ENCODE data around the gene MYBPC1. TPM values are rescaled to one million over a fixed set of nuclear protein-coding genes. Genes with fewer than 3 reads are reported as not detected.

The MYBPC1 gene
- total and polyA plus RNA-seq, 2 of the 13 experiments (the other 11 are each of a cell fraction or from before 2014, with no cell fraction given): 0.31 to 0.53 TPM

- TF ChIP-seq DMTF1 (CRISPR knock-in tag; IDR thresholded peaks at IDR 0.05) (no peak), ZNF501 (CRISPR knock-in tag; IDR thresholded peaks at IDR 0.05) (peak; percentile 51; the same call in 1 of the 2 replicates), CENPX (CRISPR knock-in tag; IDR thresholded peaks at IDR 0.05) (no peak), ZFP41 (CRISPR knock-in tag; IDR thresholded peaks at IDR 0.05; ENCODE audit: borderline replicate concordance) (no peak), DMAP1 (CRISPR knock-in tag; IDR thresholded peaks at IDR 0.05) (no peak; the same call in 1 of the 2 replicates), POLR2G (IDR thresholded peaks at IDR 0.05; ENCODE audit: low read depth, low read length) (peak; percentile 52; the same call in 1 of the 2 replicates), NCOA5 (CRISPR knock-in tag; IDR thresholded peaks at IDR 0.05) (no peak), HDAC6 (IDR thresholded peaks at IDR 0.05; ENCODE audit: low read depth, low read length) (no peak), ZNF543 (CRISPR knock-in tag; IDR thresholded peaks at IDR 0.05) (no peak), ZSCAN25 (CRISPR knock-in tag; IDR thresholded peaks at IDR 0.05) (no peak), ZBTB3 (CRISPR knock-in tag; IDR thresholded peaks at IDR 0.05; ENCODE audit: borderline replicate concordance, low read depth) (no peak), TEAD3 (CRISPR knock-in tag; optimal IDR thresholded peaks at IDR 0.05; ENCODE audit: borderline replicate concordance) (peak; percentile 41), ZSCAN31 (CRISPR knock-in tag; IDR thresholded peaks at IDR 0.05; ENCODE audit: low read depth) (peak; percentile 47; the same call in 1 of the 2 replicates), ZNF350 (CRISPR knock-in tag; IDR thresholded peaks at IDR 0.05; ENCODE audit: borderline replicate concordance, low read depth) (peak; percentile 48; the same call in 1 of the 2 replicates), RERE (CRISPR knock-in tag; IDR thresholded peaks at IDR 0.05; ENCODE audit: low read depth) (peak; percentile 85), HOMEZ (CRISPR knock-in tag; IDR thresholded peaks at IDR 0.05; ENCODE audit: low read depth) (no peak), HNF4A (CRISPR knock-in tag; IDR thresholded peaks at IDR 0.05) (peak; percentile 77), SYNCRIP (IDR thresholded peaks at IDR 0.05; ENCODE audit: insufficient read depth, low read depth, low read length) (no peak)
Measured at GRCh38 chr12:101696251-101697196, 101.8 kb downstream of the MYBPC1 start (continued).
